SIG-M5 treated with dmso at 0.1 percent for 504 hours (cell line): ENCODE results near the gene OR10W1.

Source experiments
- DNase-seq: peaks from one replicate; lab custom pipeline; 2025; ENCODE audit not compliant: unreplicated experiment; lab: John Stamatoyannopoulos, UW

The OR10W1 gene, protein sequence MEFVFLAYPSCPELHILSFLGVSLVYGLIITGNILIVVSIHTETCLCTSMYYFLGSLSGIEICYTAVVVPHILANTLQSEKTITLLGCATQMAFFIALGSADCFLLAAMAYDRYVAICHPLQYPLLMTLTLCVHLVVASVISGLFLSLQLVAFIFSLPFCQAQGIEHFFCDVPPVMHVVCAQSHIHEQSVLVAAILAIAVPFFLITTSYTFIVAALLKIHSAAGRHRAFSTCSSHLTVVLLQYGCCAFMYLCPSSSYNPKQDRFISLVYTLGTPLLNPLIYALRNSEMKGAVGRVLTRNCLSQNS

DNA sequence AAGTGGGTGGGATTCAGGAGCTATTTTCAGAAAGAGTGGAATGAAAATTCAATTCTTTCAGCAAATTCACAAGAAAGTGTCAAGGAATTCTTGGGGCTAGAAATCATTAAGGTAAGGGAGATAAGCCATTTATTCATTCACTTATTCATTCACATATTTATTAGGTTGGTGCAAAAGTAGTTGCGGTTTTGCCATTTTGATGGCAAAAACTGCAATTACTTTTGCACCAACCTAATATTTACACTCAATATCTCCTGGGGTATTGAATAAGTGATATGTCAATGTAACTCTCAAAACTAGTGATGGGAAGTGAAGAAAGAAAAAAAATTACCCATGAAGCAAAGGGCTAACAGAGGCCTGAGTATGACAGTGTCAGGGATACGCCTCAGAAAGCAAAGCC is at the start of gene OR10W1:
TSS of gene OR10W1 (minus strand) at position 119 of the 400 bp plus-strand sequence. CDS start 402 bp downstream, outside the sequence.
- no peak for DNase-seq

DNA sequence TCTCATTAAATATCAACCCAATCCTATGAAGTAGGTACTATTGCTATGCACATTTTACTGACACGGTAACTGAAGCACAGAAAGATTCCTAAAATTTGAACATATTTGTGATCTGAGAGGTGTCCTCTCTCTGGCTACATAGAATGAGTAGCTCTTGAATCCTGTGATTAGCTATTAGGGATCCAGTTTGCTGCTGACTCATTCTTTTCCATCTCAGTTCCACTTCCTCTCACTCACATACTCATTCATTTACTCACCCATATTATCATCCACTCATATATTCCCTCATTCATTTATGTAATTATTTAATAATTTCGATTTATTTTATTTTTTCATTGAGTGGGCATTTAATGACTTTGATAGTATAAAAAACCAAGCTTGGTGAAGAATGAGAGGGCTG is 48.1 kb upstream of the OR10W1 start:
- no peak for DNase-seq

DNA sequence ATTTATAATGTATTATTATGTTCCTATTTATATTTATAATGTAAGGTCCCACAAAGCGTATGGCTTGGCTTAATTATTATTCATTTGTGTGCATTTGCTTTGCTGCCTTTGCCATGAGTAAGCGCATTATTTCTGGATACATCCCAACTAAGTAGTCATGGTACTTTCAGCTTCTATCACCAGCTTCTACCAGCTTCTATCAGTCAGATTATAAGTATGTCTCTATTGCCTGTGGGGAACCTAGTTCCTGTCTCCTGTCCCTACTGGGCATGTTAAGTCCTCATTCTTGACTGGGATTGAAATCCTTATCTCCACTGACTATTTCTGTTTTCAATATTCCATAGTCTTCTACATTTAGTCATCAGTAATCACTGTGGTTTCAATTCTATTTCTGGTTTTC is 33.5 kb upstream of the OR10W1 start:
- DNase-seq, result no peak

DNA sequence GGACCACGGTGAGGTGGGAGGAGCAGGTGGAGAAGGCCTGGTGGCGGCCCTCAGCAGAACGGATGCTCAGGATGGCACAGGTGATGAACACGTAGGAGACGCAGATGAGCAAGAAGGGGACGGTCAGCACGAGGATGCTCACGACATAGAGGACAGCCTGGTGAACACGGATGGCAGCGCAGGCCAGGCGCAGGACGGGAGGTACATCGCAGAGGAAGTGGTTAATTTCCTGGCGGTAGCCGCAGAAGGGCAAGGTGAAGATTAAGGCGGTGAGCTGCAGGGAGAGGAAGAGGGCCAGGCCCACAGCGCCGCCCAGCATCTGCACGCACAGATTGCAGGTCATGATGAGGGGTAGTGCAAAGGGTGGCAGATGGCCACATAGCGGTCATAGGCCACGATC is 24.0 kb upstream of the OR10W1 start:
- no peak for DNase-seq

DNA sequence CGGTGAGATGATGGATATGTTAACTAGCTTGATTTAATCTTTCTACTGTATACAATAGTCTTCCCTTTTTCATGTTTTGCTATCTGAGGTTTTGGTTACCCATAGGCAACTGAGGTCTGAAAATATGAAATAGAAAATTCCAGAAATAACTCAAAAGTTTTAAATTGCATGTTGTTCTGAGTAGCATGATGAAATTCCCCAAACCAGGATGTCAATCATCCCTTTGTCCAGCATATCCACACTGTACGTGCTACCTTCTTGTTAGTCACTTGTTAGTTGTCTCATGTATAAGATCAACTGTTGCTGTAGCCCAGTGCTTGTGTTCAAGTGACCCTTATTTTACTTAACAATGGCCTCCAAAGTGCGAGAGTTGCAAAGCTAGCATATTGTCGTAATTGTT is 21.2 kb upstream of the OR10W1 start:
- DNase-seq, result no peak

DNA sequence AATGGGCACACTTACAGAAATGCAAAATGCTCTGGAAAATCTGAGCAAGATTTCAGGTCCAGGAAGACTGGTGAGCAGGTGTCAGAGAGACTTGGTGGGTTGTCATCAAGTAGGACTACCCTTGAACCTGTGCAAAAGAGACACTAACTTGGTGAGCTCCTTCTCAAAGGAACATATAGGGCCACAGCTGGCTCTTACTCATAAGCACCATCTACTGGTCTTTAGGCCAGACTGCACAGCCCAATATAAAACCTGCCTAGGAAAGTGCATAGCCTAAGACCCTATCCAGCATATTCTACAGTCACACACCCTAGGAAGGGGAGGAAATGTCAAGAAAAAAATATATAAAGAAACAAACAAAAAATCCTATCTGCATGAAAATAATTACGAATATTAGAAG is 18.2 kb upstream of the OR10W1 start:
- peak; percentile 29 for DNase-seq

DNA sequence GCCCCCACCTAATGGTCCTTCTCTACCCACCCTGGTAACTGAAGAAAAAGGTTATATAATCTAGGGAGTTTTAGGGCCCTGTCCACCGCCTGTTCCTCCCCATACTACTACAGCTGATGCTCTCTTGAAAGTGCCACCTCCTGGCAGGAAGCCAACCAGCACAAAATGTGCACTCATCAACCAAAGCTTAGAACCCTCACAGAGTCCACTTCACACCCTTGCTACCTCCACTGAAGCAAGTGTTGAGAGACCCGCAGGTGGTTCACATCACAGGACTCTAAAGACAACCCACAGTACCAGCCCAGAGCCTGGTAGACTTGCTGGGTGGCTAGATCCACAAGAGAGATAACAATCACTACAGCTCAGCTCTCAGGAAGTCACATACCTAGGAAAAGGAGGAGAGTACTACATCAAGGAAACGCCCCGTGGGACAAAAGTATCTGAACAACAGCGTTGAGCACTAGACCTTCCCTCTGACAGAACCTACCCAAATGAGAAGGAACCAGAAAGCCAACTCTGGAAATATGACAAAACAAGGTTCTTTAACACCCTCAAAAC is 17.5 kb upstream of the OR10W1 start:
- DNase-seq, result no peak

DNA sequence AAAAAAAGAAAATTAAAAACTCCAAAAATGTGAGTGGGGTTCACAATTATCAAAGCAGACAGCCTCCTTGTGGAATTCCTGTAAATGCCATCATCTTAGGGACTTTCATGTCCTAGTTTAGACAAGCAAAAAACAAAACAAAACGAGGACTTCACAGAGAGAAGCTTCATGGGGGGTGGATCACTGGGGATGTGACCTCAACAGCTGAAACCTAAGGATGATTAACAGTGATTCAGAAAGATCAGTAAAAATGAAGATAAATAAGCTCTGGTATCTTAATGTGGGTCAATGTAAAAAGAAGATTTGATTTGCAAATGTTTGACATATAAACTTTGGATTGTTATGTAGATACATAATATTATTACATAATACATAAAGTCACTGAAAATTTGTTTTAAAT is 8.1 kb upstream of the OR10W1 start:
- DNase-seq, result no peak

DNA sequence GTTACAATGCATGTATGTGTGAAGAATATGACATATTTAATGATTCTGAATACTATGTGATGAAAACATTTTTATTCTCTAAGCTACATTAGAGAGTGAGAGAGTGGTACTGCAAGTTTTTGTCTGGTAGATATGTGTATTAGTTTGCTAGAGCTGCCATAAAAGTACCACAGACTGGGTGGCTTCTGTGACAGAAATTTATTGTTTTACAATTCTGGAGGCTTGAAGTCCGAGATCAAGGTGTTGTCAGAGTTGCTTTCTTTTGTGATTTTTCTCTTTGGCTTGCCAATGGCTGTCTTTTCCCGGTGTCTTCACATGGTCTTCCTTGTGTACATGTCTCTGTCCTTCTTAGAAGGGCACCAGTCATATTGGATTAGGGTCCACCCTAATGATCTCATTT is 6.9 kb upstream of the OR10W1 start:
- no peak for DNase-seq

DNA sequence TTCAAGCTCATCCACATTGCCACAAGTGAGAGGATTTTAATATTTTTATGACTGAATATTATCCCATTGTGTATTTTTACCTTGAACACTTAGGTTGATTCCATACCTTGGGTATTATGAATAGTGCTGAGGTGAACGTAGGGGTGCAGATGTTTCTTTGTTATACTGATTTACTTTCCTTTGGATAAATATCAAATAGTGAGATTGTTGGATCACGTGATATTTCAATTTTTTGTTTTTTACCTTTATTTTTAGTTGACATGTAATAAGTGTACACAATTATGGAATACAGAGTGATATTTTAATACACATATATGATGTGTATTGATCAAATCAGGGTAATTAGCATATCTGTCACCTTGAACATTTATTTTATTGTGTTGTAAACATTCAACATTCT is 8.1 kb downstream of the OR10W1 start:
- DNase-seq, result no peak

DNA sequence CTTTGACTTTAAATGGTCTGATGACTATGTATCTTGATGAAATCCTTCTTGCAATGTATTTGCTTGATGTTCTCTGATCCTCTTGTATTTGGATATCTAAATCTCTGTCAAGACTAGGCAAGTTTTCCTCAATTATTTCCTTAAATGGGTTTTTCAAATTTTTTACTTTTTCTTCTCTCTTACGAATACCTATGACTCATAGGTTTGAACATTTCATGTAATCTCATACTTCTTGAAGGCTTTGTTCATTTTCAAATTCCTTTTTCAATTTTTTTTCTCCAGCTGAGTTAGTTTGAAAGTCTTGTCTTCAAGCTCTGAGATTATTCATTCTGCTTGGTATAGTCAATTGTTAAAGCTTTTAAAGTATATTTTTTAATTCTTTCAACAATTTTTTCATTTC is 13.1 kb downstream of the OR10W1 start:
- DNase-seq, result no peak

DNA sequence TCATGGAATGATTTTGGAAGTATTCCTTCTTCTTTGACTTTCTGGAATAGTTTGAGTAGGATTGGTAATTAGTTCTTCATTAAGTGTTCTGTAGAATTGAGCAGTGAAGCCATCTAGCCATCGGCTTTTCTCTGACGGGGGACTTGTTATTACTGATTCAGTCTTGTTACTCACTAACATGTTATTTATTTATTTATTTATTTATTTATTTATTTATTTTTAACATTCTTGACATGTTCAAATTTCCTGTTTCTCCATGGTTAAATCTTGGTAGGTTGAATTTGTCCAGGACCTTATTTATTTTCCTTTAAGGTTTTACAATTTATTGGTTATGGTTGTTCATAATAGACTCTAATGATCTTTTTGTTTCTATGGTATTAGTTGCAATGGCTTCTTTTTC is 24.1 kb downstream of the OR10W1 start:
- no peak for DNase-seq

DNA sequence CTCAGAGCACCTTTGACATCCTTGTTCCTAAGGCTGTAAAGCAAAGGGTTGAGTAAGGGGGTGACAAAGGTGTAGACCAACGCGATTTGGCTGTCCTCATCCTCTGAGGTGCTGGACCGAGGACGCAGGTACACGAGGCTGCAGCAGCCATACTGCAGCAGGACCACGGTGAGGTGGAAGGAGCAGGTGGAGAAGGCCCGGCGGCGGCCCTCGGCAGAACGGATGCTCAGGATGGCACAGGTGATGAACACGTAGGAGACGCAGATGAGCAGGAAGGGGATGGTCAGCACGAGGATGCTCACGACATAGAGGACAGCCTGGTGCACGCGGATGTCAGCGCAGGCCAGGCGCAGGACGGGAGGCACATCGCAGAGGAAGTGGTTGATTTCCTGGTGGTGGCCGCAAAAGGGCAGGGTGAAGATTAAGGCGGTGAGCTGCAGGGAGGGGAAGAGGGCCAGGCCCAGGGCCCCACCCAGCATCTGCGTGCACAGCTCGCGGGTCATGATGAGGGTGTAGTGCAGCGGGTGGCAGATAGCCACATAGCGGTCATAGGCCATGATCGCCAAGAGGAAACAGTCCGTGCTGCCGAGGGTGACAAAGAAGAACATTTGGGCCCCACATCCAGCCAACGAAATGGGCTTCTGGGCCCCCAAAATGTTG is 40.0 kb downstream of the OR10W1 start:
- no peak for DNase-seq

DNA sequence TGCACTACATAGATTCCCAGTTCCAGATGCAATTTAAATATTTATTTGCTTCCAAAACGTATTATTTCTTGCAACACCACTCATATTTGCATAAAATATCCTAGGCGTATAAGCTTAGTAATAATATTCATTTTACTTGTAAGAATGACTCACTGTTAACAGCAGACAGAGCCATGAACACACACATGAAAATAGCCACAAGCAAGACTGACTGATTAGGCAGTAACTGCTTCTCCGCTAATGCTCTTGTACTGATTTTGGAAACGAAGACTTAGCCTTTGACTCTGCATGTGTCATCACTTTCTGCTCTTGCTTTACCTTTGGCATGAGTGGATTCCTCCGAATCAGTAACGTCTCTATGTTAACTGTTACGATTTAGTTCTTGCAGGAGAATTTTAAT is 45.3 kb downstream of the OR10W1 start:
- no peak for DNase-seq
